ENCODE data around the gene SOAT1.
"Not testable (repeated sequence)": the region's sequence is repeated elsewhere in the genome, so short reads cannot be mapped to it uniquely, and the experiment has no call there.

Gene SOAT1

DNA sequence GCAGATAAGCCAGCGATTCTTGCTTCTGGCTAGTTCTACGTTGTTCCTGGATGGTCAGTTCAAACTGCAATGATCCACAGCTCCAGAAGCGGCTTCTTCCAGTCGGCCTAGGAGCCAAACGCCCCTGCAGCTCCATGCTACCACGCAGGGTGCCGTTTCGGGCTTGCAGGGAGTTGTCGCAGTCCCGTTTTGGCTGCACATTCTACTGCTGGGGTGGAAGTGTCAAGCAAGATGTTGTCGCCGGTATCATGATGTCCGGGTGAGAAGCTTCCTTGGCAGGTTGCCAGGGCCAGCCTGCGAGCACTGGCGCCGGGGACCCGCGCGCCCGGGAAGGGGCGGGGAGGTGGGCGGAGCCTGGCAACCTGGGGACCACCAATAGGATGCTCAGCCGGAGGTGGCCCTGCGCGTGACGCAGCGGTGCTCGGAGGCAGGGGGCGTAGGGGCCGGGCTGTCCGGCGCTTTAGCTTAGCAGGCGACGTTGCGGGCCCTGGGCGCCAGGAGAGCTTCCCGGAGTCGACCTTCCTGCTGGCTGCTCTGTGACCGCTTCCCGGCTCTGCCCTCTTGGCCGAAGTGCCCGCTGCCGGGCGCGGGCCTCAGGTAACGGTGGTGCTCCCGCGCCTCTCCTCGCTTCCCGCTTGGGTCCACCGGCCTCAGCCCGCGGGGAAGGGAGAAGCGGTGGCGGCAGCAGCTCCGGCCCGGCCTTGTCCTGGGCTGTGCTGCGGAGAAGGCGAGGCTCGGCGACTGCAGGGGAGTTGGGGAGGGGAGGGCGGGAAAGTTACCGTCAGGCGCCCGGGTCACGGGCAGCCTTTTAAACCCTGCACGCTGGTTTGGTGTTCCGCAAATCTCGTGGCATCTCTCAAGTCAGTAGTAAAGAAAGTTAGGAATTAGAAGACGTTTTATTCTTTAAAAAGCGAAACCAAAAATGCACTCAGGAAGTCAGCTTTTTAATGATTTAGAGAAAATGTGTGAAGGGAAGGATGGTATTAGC lies at the start of gene SOAT1:
Gene SOAT1 (plus strand): TSS at position 458 of the 988 bp plus-strand sequence. CDS start 8,888 bp downstream, outside the sequence.
- no peaks in the 10 kb centered on the region for H3K36me3 ChIP-seq (ENCODE audit: insufficient read depth, low read length)
- H3K9ac ChIP-seq (ENCODE audit: low read depth, low read length): peak within 1 kb of the TSS; percentile 72
- H3K9me3 ChIP-seq (ENCODE audit: control insufficient read depth, insufficient read depth, low read length): no peaks in the 10 kb centered on the region
- H3K4me1 ChIP-seq (ENCODE audit: insufficient read depth, low read length): peaks cover 8% of the 10 kb centered on the region; the same call in 1 of the 2 replicates

GRCh38 chr1:179245426-179245825 lies 48.2 kb upstream of the SOAT1 start:
- H3K36me3 ChIP-seq (ENCODE audit: insufficient read depth, low read length); H3K4me1 ChIP-seq (ENCODE audit: insufficient read depth, low read length); H3K9ac ChIP-seq (ENCODE audit: low read depth, low read length); H3K9me3 ChIP-seq (ENCODE audit: control insufficient read depth, insufficient read depth, low read length): not testable (repeated sequence)

GRCh38 chr1:179247923-179248322 lies 45.7 kb upstream of the SOAT1 start:
- H3K9ac ChIP-seq (ENCODE audit: low read depth, low read length): no peak overlapping the region
- H3K36me3 ChIP-seq (ENCODE audit: insufficient read depth, low read length): no peaks in the 10 kb centered on the region
- H3K9me3 ChIP-seq (ENCODE audit: control insufficient read depth, insufficient read depth, low read length): no peaks in the 10 kb centered on the region
- no peaks in the 10 kb centered on the region for H3K4me1 ChIP-seq (ENCODE audit: insufficient read depth, low read length)

DNA sequence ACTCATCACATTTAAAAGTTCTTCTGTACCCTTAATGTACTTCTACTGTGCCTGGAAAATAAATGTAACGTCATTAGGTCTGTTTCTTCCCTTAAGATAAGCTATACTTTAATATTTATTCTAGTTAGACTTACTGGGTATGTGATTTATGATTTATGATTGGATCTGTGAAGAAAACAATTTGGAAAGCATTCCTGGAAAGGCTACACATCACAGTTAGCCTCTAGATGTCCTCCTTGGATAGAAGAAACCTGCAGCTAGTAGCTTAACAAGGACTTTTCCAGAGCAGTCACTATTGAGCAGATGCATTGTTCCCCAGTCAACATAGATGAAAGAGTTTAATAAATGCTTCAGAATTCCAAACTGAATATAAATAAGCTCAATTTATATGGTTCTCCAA lies 41.9 kb upstream of the SOAT1 start:
- no peaks in the 10 kb centered on the region for H3K4me1 ChIP-seq (ENCODE audit: insufficient read depth, low read length)
- no peak overlapping the region for H3K9ac ChIP-seq (ENCODE audit: low read depth, low read length)
- no peaks in the 10 kb centered on the region for H3K9me3 ChIP-seq (ENCODE audit: control insufficient read depth, insufficient read depth, low read length)
- H3K36me3 ChIP-seq (ENCODE audit: insufficient read depth, low read length): no peaks in the 10 kb centered on the region

GRCh38 chr1:179252606-179253005 lies 41.0 kb upstream of the SOAT1 start:
- Histone ChIP-seq H3K4me1 (ENCODE audit: insufficient read depth, low read length) (no peaks in the 10 kb centered on the region), H3K36me3 (ENCODE audit: insufficient read depth, low read length) (no peaks in the 10 kb centered on the region), H3K9me3 (ENCODE audit: control insufficient read depth, insufficient read depth, low read length) (no peaks in the 10 kb centered on the region), H3K9ac (ENCODE audit: low read depth, low read length) (no peak overlapping the region)

- no peaks in the 10 kb centered on the region for H3K9me3 ChIP-seq (ENCODE audit: control insufficient read depth, insufficient read depth, low read length)
- H3K36me3 ChIP-seq (ENCODE audit: insufficient read depth, low read length): no peaks in the 10 kb centered on the region
- no peaks in the 10 kb centered on the region for H3K4me1 ChIP-seq (ENCODE audit: insufficient read depth, low read length)
- H3K9ac ChIP-seq (ENCODE audit: low read depth, low read length): no peak overlapping the region
Measured at GRCh38 chr1:179253286-179253972, 40.2 kb upstream of the SOAT1 start.

DNA sequence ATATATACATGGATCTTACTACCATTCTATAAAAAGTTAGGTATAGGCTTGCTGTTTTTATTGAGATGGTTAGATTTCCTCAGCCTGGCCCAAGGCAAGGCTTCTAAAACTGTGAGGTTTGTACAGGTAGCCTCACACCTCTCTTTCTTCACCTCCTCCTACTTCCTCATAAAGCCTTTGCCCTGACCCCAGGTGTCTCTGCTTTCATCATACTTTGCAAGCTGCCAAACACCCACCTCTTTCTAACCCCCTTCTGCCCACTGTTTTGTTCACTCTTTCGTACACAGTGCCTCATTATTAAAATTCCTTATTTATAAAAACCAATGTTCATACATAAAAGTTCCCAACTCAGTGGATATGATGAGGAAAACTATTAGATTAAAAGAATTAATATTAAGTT lies 31.4 kb upstream of the SOAT1 start:
- Histone ChIP-seq H3K4me1 (ENCODE audit: insufficient read depth, low read length) (no peaks in the 10 kb centered on the region), H3K36me3 (ENCODE audit: insufficient read depth, low read length) (no peaks in the 10 kb centered on the region), H3K9me3 (ENCODE audit: control insufficient read depth, insufficient read depth, low read length) (no peaks in the 10 kb centered on the region), H3K9ac (ENCODE audit: low read depth, low read length) (no peak overlapping the region)

DNA sequence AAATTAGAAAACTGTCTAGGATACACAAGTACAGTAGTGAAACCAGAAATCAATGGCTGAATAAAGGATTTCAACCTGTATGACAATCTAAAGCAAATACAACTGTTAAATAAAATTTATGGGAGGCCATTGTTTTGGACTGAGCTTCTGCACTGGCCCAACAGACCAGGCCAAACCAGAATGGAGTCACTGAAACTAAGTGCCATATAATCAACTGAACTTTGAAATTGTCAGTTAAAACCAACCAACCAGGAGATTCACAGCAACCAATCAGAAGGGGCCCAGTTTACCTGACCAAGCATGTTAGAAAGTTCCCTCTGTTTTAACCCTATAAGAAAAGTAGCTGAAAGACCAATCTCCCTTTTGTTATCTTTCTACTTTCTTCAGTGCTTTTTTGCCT lies 30.5 kb upstream of the SOAT1 start:
- H3K36me3 ChIP-seq (ENCODE audit: insufficient read depth, low read length): no peaks in the 10 kb centered on the region
- no peaks in the 10 kb centered on the region for H3K9me3 ChIP-seq (ENCODE audit: control insufficient read depth, insufficient read depth, low read length)
- no peaks in the 10 kb centered on the region for H3K4me1 ChIP-seq (ENCODE audit: insufficient read depth, low read length)
- H3K9ac ChIP-seq (ENCODE audit: low read depth, low read length): no peak overlapping the region

DNA sequence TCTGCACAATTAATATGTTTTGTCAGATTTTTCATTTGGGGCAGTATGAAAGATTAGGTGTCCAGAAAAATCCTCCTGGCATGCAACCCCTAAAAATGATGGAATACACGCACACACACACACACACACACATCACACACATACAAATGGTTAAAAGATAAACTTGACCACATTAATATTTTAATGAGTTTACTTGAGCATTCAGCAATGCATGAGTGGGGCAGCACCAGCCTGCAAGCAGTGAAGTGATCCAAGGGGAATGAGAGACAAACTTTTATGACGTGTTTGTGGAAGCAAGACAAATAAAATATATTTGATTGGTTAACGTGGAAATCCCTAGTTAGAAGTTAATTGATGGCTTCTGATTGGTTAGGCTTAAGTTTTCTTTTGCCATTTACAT lies 29.1 kb upstream of the SOAT1 start:
- no peak overlapping the region for H3K9ac ChIP-seq (ENCODE audit: low read depth, low read length)

DNA sequence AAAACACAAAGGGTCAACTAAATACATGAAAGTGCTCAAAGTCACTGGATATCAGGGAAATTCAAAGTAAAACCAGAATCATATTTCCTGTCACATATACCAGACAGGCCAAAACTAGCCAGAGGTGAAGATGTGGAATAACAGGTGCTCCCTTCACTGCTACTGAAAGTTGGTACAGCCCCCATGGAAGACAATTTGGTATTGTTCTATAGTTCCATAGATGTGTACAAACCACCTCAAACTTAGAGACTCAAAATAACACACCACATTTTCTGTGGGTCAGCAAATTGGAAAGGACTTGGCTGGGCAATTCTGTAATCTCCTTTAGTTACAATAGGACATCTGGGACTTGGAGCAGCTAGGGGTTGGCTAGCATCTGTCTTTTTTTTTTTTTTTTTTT lies 24.5 kb upstream of the SOAT1 start:
- H3K36me3 ChIP-seq (ENCODE audit: insufficient read depth, low read length): no peaks in the 10 kb centered on the region
- H3K4me1 ChIP-seq (ENCODE audit: insufficient read depth, low read length): no peaks in the 10 kb centered on the region
- H3K9me3 ChIP-seq (ENCODE audit: control insufficient read depth, insufficient read depth, low read length): no peaks in the 10 kb centered on the region
- no peak overlapping the region for H3K9ac ChIP-seq (ENCODE audit: low read depth, low read length)

More for the DNA sequence above, 29.1 kb upstream of the SOAT1 start:
- Histone ChIP-seq H3K4me1 (ENCODE audit: insufficient read depth, low read length) (no peaks in the 10 kb centered on the region), H3K36me3 (ENCODE audit: insufficient read depth, low read length) (no peaks in the 10 kb centered on the region), H3K9me3 (ENCODE audit: control insufficient read depth, insufficient read depth, low read length) (no peaks in the 10 kb centered on the region)

GRCh38 chr1:179274424-179274823 lies 19.2 kb upstream of the SOAT1 start:
- not testable (repeated sequence) for H3K9me3 ChIP-seq (ENCODE audit: control insufficient read depth, insufficient read depth, low read length)

DNA sequence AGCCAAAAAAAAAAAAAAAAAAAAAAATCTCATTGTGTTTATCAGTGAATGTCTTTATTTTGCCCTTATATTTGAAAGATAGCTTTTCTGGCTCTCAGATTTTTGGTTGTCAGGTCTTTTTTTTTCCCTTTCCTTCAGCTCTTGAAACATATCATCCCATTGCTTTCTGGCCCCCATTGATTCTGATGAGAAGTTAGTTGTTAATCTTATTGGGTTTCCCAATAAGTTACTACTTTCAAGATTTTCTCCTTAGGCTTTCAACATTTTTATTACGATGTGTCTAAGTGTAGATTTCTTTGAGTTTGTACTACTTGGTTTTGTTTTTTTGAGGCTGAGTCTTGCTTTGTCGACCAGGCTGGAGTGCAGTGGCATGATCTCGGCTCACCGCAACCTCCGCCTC lies 14.7 kb upstream of the SOAT1 start:
- H3K4me1 ChIP-seq (ENCODE audit: insufficient read depth, low read length): no peaks in the 10 kb centered on the region
- H3K36me3 ChIP-seq (ENCODE audit: insufficient read depth, low read length): no peaks in the 10 kb centered on the region
- no peaks in the 10 kb centered on the region for H3K9me3 ChIP-seq (ENCODE audit: control insufficient read depth, insufficient read depth, low read length)
- H3K9ac ChIP-seq (ENCODE audit: low read depth, low read length): no peak overlapping the region

More at GRCh38 chr1:179274424-179274823, 19.2 kb upstream of the SOAT1 start:
- not testable (repeated sequence) for H3K36me3 ChIP-seq (ENCODE audit: insufficient read depth, low read length); H3K9ac ChIP-seq (ENCODE audit: low read depth, low read length); H3K4me1 ChIP-seq (ENCODE audit: insufficient read depth, low read length)

- Histone ChIP-seq H3K9ac (ENCODE audit: low read depth, low read length) (no peak overlapping the region), H3K36me3 (ENCODE audit: insufficient read depth, low read length) (no peaks in the 10 kb centered on the region), H3K9me3 (ENCODE audit: control insufficient read depth, insufficient read depth, low read length) (no peaks in the 10 kb centered on the region), H3K4me1 (ENCODE audit: insufficient read depth, low read length) (no peaks in the 10 kb centered on the region)
Measured at GRCh38 chr1:179283992-179284391, 9.6 kb upstream of the SOAT1 start.

DNA sequence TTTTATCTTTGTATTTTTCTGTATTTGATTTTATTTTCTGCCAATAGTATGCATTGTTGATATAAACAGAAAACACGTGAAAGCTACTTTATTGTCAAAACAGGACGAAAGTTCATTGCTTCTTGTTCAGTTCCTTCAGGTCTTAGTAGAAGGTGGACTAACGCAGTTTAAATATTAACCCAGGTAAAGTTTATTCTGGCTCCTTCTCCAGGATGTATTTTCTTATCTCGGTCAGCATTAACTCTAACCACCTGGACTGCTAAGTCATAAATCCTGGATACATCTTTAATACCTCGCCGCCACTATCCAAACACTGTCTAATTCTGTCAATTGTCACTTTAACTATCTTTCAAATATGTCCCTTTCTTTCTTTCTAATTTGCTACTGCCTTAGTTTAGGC lies 5.7 kb upstream of the SOAT1 start:
- Histone ChIP-seq H3K36me3 (ENCODE audit: insufficient read depth, low read length) (no peaks in the 10 kb centered on the region), H3K4me1 (ENCODE audit: insufficient read depth, low read length) (no peaks in the 10 kb centered on the region), H3K9ac (ENCODE audit: low read depth, low read length) (no peak overlapping the region), H3K9me3 (ENCODE audit: control insufficient read depth, insufficient read depth, low read length) (no peaks in the 10 kb centered on the region)

DNA sequence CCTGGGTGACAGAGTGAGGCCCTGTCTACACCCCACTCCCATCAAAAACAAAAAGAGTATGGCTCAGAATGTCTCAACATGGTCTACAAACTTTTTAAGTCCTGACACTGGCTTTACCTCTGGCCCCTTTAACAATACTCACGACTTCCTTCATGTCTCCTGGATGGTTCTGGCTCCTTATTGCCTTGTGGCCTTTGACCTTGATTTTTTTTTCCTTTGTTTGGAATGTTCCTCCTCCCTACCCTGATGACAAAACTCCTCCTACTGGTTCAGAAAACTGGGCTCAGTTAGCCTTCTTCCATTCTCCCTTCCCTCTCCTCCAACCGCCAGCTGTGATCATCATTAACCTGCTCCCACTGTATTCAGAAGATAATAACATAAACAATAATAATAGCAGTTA lies 4.6 kb upstream of the SOAT1 start:
- Histone ChIP-seq H3K9ac (ENCODE audit: low read depth, low read length) (no peak overlapping the region), H3K4me1 (ENCODE audit: insufficient read depth, low read length) (no peaks in the 10 kb centered on the region), H3K36me3 (ENCODE audit: insufficient read depth, low read length) (no peaks in the 10 kb centered on the region), H3K9me3 (ENCODE audit: control insufficient read depth, insufficient read depth, low read length) (no peaks in the 10 kb centered on the region)

Data from ES-I3 (cell line).